22Rv1 (cell line): ENCODE measurements around the gene EIF1AX.

Source experiments
- ZFX ChIP-seq: fragments of 450-650 bp; IDR thresholded peaks from 2 replicates; pipeline ENCODE4 v1.6.1; 2017; ENCODE audit warnings: antibody characterized with exemption, borderline replicate concordance
- TF ChIP-seq, protein P1 (sequence below): fragments of 450-650 bp; IDR thresholded peaks from 2 replicates; pipeline ENCODE4 v1.5.1; 2017; ENCODE audit warnings: mild to moderate bottlenecking

GRCh38 chrX:20135944-20136343 is 5.7 kb downstream of the EIF1AX start:
- TF ChIP-seq, protein P1, sequence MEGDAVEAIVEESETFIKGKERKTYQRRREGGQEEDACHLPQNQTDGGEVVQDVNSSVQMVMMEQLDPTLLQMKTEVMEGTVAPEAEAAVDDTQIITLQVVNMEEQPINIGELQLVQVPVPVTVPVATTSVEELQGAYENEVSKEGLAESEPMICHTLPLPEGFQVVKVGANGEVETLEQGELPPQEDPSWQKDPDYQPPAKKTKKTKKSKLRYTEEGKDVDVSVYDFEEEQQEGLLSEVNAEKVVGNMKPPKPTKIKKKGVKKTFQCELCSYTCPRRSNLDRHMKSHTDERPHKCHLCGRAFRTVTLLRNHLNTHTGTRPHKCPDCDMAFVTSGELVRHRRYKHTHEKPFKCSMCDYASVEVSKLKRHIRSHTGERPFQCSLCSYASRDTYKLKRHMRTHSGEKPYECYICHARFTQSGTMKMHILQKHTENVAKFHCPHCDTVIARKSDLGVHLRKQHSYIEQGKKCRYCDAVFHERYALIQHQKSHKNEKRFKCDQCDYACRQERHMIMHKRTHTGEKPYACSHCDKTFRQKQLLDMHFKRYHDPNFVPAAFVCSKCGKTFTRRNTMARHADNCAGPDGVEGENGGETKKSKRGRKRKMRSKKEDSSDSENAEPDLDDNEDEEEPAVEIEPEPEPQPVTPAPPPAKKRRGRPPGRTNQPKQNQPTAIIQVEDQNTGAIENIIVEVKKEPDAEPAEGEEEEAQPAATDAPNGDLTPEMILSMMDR: no peak
- no peak for TF ChIP-seq ZFX
